ENCODE measurements around the gene VAV2. TPM values are rescaled to one million over a fixed set of nuclear protein-coding genes. Genes with fewer than 3 reads are reported as not detected.

The VAV2 gene
- total and polyA plus RNA-seq, 2 of the 4 experiments (the other 2 are of a cell fraction): 10.8 to 13.4 TPM

- intact Hi-C loops (cut with micrococcal nuclease): no loop called here
- Histone ChIP-seq H3K4me3 (ENCODE audit: insufficient read depth, low read depth, low read length) (no peak overlapping the region), H3K56ac (ENCODE audit: extremely low read depth, insufficient read depth, low read length) (no peak overlapping the region), H4K91ac (ENCODE audit: insufficient read depth, low read depth, low read length) (no peak overlapping the region), H3K9me1 (ENCODE audit: insufficient read depth, low read length) (0 out of 2 replicates have a peak, but pooled peaks cover 3% of the 10 kb centered on the region), H3K27me3 (ENCODE audit: control insufficient read depth, insufficient read depth, low read length) (no peaks in the 10 kb centered on the region), H3K27ac (ENCODE audit: insufficient read depth, low read length) (no peak overlapping the region), H4K8ac (ENCODE audit: low read depth in 2 of 2, low read length in 2 of 2) (no peak overlapping the region), H3K9me3 (ENCODE audit: control insufficient read depth, insufficient read depth, low read length) (no peaks in the 10 kb centered on the region), H3K4me1 (ENCODE audit: control insufficient read depth, insufficient read depth, low read length) (no peaks in the 10 kb centered on the region), H3K23ac (ENCODE audit: low read depth, low read length) (no peak overlapping the region), H4K5ac (ENCODE audit: low read depth, low read length) (no peak overlapping the region), H2BK120ac (ENCODE audit: low read depth, low read length) (no peak overlapping the region), H2AK9ac (replicated peaks; ENCODE audit: low read depth, low read length, poor library complexity) (no peak overlapping the region), H3K36me3 (ENCODE audit: control insufficient read depth, insufficient read depth, low read length) (peaks cover 35% of the 10 kb centered on the region), H3K4ac (ENCODE audit: low read depth, low read length) (no peak overlapping the region), H3K9ac (ENCODE audit: low read depth, low read length) (no peak overlapping the region), H3K4me2 (ENCODE audit: low read depth, low read length) (no peak overlapping the region), H3K18ac (ENCODE audit: low read depth, low read length) (no peak overlapping the region), H2BK5ac (ENCODE audit: low read depth, low read length, poor library complexity, severe bottlenecking) (no peak overlapping the region), H3K14ac (replicated peaks; ENCODE audit: low read depth, low read length) (no peak overlapping the region), H4K20me1 (ENCODE audit: insufficient read depth, low read length) (no peaks in the 10 kb centered on the region), H2AK5ac (ENCODE audit: low read depth, low read length) (no peak overlapping the region), H2BK20ac (ENCODE audit: low read depth, low read length) (no peak overlapping the region), H2BK15ac (ENCODE audit: low read depth, low read length) (no peak overlapping the region), H2AFZ (replicated peaks; ENCODE audit: low read length, poor library complexity) (no peak overlapping the region), H3K79me1 (ENCODE audit: low read depth in 1 of 2, low read length in 2 of 2) (peaks cover 0 to 6% of the 10 kb centered on the region in 2 experiments; a peak in 1 of 4 replicates)
- in situ Hi-C loops (cut with MboI; ENCODE audit: low sequenced_read_pairs): loop anchor here (25.0 kb wide), 1 partner anchor 354 kb away; the partner anchor contains the start of gene WDR5
- ChIA-PET CTCF (interaction anchor here (1.5 to 3.2 kb wide), 2 partner anchors 13 to 211 kb away, joined by 4 to 24 read pairs; no protein-coding TSS in a partner anchor), POLR2A (ENCODE audit: unreplicated experiment) (no interaction called here)
- no peak for TF ChIP-seq ELK1 (IDR thresholded peaks at IDR 0.05; ENCODE audit: borderline replicate concordance, low read depth, low read length)
- no TSS peak for BruUV-seq (replicated peaks)
- dilution Hi-C loops (cut with HindIII; ENCODE audit: low sequenced_read_pairs, unreplicated experiment): loop anchor here (25.0 kb wide), 1 partner anchor 229 kb away; no protein-coding TSS in a partner anchor
- 95% methylated on average over 4 of the region's 13 CpGs; no CpG with 5 or more reads in 1 of the 2 experiments for WGBS, 2 experiments (ENCODE audit: extremely low coverage in 2 of 2, insufficient read length in 1 of 2)
- no peak for ATAC-seq (ENCODE audit: low read depth)
- no peak for DNase-seq
These were observed 208.8 kb downstream of the VAV2 start for GRCh38 chr9:133783331-133783731.
